NB4 (cell line): ENCODE data around the gene DAGLA.

ENCODE experiments used
- DNase-seq: peaks from one replicate; pipeline ENCODE4 v3.0.0; 2010; ENCODE audit warnings: low read depth
- H3K4me3 ChIP-seq: one replicate; pipeline ENCODE4 v1.5.1; 2011; ENCODE audit warnings: mild to moderate bottlenecking, low read depth, low read length, moderate library complexity
- CTCF ChIP-seq: IDR thresholded peaks from one replicate; pipeline ENCODE4 v1.5.1; 2012; ENCODE audit warnings: low read depth, low read length
- MYC ChIP-seq: IDR thresholded peaks from 2 replicates; pipeline ENCODE4 v1.6.1; 2011; ENCODE audit warnings: low read depth, low read length
- POLR2A ChIP-seq: IDR thresholded peaks from 2 replicates; pipeline ENCODE4 v1.6.1; 2011; ENCODE audit warnings: mild to moderate bottlenecking; ENCODE audit not compliant: insufficient read length; ENCODE audit errors: extremely low read depth
- TF ChIP-seq, protein P1 (sequence below): IDR thresholded peaks from 2 replicates; pipeline ENCODE4 v1.6.1; 2011; ENCODE audit warnings: low read depth, low read length

DAGLA gene

GRCh38 chr11:61783717-61784505 lies 103.7 kb downstream of the DAGLA start:
- peak; percentile 34 for DNase-seq
- TF ChIP-seq CTCF (no peak), MYC (no peak), POLR2A (no peak)
- TF ChIP-seq, protein P1, sequence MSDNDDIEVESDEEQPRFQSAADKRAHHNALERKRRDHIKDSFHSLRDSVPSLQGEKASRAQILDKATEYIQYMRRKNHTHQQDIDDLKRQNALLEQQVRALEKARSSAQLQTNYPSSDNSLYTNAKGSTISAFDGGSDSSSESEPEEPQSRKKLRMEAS, result no peak
- H3K4me3 ChIP-seq, result no peak overlapping the region

DNA sequence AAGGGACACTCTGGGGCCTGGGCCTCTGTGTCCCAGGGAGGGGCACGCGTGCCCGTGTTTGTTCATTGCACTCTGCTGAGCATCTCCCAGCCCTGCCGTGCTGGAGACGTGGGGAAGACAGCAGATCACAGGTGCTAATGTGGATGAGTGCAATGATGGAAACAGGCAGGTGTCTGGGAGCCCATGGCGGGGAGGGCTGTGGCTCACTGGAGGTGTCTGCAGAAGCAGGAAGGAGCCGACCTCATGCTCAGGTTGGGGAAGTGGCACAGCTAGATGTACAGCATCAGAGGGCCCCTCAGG lies 104.3 kb downstream of the DAGLA start:
- TF ChIP-seq POLR2A (no peak), MYC (no peak), CTCF (no peak)
- TF ChIP-seq, protein P1, result no peak
- no peak for DNase-seq
- no peak overlapping the region for H3K4me3 ChIP-seq

DNA sequence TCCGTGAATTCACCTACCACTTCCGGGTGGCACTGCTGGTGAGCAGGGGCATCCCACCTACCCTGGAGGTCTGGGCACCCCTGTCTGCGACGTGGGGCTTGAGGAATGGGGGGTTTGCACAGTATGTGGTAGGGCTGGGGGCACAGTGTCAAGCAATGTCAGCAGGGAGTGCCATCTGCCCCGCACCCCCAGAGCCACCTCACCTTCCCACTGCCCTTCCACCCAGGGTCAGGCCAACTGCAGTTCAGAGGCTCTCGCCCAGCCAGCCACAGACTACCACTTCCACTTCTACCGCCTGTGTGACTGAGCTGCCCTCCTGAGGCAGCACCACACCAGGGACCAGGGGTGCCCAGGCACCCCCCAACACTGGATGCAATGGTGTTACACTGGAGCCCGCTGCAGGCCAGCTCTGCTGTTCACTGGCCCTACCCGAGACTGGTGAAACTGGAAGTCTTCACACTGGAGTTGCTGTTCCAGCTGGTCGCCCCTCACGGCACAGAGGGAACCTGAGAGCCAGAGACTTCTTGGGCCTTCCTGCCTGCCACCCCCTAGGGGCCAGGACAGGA lies 105.7 kb downstream of the DAGLA start:
- no peak overlapping the region for H3K4me3 ChIP-seq
- TF ChIP-seq CTCF (no peak), POLR2A (no peak), MYC (no peak)
- TF ChIP-seq, protein P1, result no peak
- no peak for DNase-seq

DNA sequence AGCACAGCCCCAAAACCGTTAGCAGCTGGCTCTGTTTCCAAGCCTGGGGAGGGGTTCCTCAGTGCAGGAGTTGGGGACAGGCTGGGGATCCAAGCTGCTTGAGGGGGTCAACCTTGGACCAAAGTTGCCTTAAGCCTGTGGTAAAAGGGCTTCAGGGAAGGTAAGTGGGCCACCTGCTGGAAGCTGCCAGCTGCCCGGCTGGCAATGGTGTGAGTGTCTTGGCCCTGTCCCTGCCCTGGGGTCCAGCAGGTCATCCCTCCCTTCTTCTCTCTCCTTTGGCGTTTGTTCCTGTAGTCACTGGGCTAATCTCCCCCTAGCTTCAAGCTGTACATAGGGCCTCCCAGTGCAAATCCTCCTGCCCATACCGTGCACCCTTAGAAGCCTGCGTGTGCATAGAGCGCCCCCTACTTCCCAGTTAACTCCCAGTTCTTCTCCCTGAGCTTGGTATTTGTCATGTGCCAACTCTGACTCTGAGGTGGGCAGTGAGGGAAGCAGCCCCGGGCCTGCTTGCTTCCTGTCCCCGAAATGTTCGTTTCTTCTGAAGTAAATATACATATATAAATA lies 107.8 kb downstream of the DAGLA start:
- peak; percentile 81 for DNase-seq
- TF ChIP-seq POLR2A (no peak), CTCF (peak; percentile 88), MYC (no peak)
- TF ChIP-seq, protein P1, result no peak
- no peak overlapping the region for H3K4me3 ChIP-seq

GRCh38 chr11:61791737-61792309 lies 111.6 kb downstream of the DAGLA start:
- peak; percentile 74 for DNase-seq
- peak overlapping the region; percentile 88 for H3K4me3 ChIP-seq
- TF ChIP-seq CTCF, result no peak
- no peak; the same call in 1 of the 2 replicates for TF ChIP-seq MYC
- TF ChIP-seq POLR2A, result no peak
- TF ChIP-seq, protein P1, result no peak
